ENCODE data around the gene KANK3. TPM values are rescaled to one million over a fixed set of nuclear protein-coding genes. Genes with fewer than 3 reads are reported as not detected.
"Not testable (repeated sequence)": the region's sequence is repeated elsewhere in the genome, so short reads cannot be mapped to it uniquely, and the experiment has no call there.

The KANK3 gene
- total RNA-seq, 1 donor from 2014 or later = 20.5 TPM

- intact Hi-C loops (cut with DNase I) = loop anchor here (5.0 kb wide), 1 partner anchor 228 kb away; the partner anchor contains the start of gene MYO1F
- not testable (repeated sequence) for ATAC-seq; DNase-seq (ENCODE audit: missing footprints)
These were observed 6.7 kb upstream of the KANK3 start for GRCh38 chr19:8349629-8350372.

GRCh38 chr19:8343483-8343844 is 402 bp upstream of the KANK3 start:
- intact Hi-C loops (cut with DNase I) = no loop called here
- ATAC-seq (no peak), DNase-seq (ENCODE audit: missing footprints) (no peak)

GRCh38 chr19:8342316-8342683 is 762 bp downstream of the KANK3 start:
- ATAC-seq (no peak), DNase-seq (ENCODE audit: missing footprints) (no peak)
- intact Hi-C loops (cut with DNase I) = no loop called here

DNA sequence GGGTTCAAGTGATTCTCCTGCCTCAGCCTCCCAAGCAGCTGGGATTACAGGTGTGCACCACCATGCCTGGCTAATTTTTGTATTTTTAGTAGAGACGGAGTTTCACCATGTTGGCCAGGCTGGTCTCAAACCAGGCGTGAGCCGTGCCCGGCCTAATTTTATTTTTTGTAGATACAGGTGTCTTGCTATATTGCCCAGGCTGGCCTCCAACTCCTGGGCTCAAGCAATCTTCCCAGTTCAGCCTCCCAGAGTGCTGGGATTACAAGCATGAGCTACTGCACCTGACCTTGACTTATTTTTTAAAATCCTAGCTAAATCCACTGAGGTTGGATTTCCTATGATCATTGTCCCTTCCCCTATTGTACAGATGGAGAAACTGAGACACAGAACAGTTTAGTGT is 1.6 kb downstream of the KANK3 start:
- ATAC-seq; intact Hi-C loops (cut with DNase I): not testable (repeated sequence)
- peak; percentile 45 for DNase-seq (ENCODE audit: missing footprints)

- intact Hi-C loops (cut with DNase I) = no loop called here
- peak; percentile 85 for DNase-seq (ENCODE audit: missing footprints)
These were observed 2.5 kb downstream of the KANK3 start for GRCh38 chr19:8340341-8341096.

GRCh38 chr19:8338835-8339234 is 4.2 kb downstream of the KANK3 start:
- DNase-seq (ENCODE audit: missing footprints) (no peak), ATAC-seq (no peak)
- intact Hi-C loops (cut with DNase I) = no loop called here

More at GRCh38 chr19:8340341-8341096, 2.5 kb downstream of the KANK3 start:
- peak; percentile 69 for ATAC-seq

DNA sequence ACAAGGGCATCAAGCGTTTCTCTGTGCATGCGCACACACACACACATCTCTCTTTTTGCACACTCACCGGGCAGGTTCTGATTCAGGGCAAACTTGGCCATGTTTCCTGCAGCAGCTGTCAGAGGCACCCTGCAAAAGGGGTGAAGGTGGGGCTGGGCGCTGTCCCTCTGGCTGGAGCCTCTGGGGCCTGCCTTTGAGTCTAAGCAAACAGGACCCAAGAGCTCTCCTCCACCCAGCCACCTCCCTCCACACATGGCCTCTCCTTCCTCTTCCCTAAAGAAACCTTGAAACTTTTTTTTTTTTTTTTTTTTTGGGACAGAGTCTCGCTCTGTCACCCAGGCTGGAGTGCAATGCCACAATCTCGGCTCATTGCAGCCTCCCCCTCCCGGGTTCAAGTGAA is 5.3 kb downstream of the KANK3 start:
- intact Hi-C loops (cut with DNase I) = no loop called here
- no peak for DNase-seq (ENCODE audit: missing footprints)
- ATAC-seq = no peak

DNA sequence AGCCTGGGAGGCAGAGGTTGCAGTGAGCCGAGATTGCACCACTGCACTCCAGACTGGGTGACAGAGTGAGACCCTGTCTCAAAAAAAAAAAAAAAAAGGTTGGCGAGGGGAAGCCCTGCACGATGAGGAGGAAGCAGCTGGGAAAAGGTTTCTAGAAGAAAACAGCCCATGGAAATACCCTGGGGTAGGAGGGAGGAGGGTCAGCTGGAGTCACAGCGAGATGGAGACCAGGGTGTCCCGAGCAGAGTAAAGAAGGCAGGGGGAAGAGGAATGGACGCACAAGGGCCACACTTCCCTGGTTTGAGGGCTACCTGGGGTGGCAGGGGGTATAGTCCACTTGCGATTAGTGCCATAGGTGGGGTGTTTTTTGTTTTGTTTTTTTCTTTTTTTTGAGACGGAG is 6.4 kb downstream of the KANK3 start:
- no peak for DNase-seq (ENCODE audit: missing footprints)
- ATAC-seq = no peak
- intact Hi-C loops (cut with DNase I) = no loop called here

GRCh38 chr19:8336072-8336569 is 6.9 kb downstream of the KANK3 start:
- intact Hi-C loops (cut with DNase I) = no loop called here
- DNase-seq (ENCODE audit: missing footprints) (no peak), ATAC-seq (no peak)

GRCh38 chr19:8335343-8336071 is 7.6 kb downstream of the KANK3 start:
- ATAC-seq = no peak
- intact Hi-C loops (cut with DNase I) = no loop called here
- no peak for DNase-seq (ENCODE audit: missing footprints)

- DNase-seq (ENCODE audit: missing footprints) (peak; percentile 72), ATAC-seq (peak; percentile 53)
- intact Hi-C loops (cut with DNase I) = no loop called here
These were observed 8.4 kb downstream of the KANK3 start for GRCh38 chr19:8334458-8335342.

GRCh38 chr19:8333767-8334457 is 9.2 kb downstream of the KANK3 start:
- DNase-seq (ENCODE audit: missing footprints) (no peak), ATAC-seq (no peak)
- intact Hi-C loops (cut with DNase I) = no loop called here

GRCh38 chr19:8332976-8333766 is 9.9 kb downstream of the KANK3 start:
- no peak for ATAC-seq
- intact Hi-C loops (cut with DNase I) = no loop called here
- no peak for DNase-seq (ENCODE audit: missing footprints)

GRCh38 chr19:8331263-8331845 is 11.7 kb downstream of the KANK3 start:
- intact Hi-C loops (cut with DNase I) = no loop called here
- no peak for DNase-seq (ENCODE audit: missing footprints)
- ATAC-seq = no peak

- no peak for DNase-seq (ENCODE audit: missing footprints)
- intact Hi-C loops (cut with DNase I) = no loop called here
- ATAC-seq = no peak
These were observed 13.1 kb downstream of the KANK3 start for GRCh38 chr19:8329996-8330395.

DNA sequence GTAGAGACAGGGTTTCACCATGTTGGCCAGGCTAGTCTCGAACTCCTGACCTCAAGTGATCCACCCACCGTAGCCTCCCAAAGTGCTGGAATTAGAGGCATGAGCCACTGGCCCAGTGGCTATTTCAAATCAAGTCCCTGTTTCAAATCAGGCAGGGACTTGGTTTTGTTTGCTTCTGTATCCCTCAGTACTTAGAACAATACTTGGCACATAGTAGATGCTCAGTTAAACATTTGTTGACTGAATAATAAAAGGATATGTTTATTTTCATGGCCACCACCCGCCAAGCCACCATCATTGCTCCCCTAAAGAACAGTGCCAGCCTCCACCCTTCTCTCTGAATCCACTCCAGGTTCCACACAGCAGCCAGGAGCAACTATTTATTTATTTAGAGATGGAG is 17.6 kb downstream of the KANK3 start:
- intact Hi-C loops (cut with DNase I) = no loop called here
- DNase-seq (ENCODE audit: missing footprints) (peak; percentile 20), ATAC-seq (no peak)

All from Right ventricle myocardium inferior (tissue), 1 donor.